ENCODE results near the gene ITGB1.

The ITGB1 gene

GRCh38 chr10:32959006-32959920 is 1.2 kb upstream of the ITGB1 start:
- peak overlapping the region; percentile 98 for H3K27ac ChIP-seq
- no peak for DNase-seq

GRCh38 chr10:32957341-32958084 is 517 bp downstream of the ITGB1 start:
- DNase-seq = peak; percentile 25
- H3K4me3 ChIP-seq (ENCODE audit: low read depth, low read length) = peak overlapping the region; percentile 75
- H3K9me3 ChIP-seq (ENCODE audit: severe bottlenecking) = no peaks in the 10 kb centered on the region
- no peaks in the 10 kb centered on the region for H3K27me3 ChIP-seq (ENCODE audit: insufficient read depth, low read depth, severe bottlenecking)
- H3K27ac ChIP-seq = peak overlapping the region; percentile 98
- TF ChIP-seq CTCF (IDR thresholded peaks at IDR 0.05; ENCODE audit: low read depth, low read length) = no peak
- H3K36me3 ChIP-seq = peaks cover 3% of the 10 kb centered on the region

More at GRCh38 chr10:32959006-32959920, 1.2 kb upstream of the ITGB1 start:
- peaks cover 3% of the 10 kb centered on the region for H3K36me3 ChIP-seq
- H3K27me3 ChIP-seq (ENCODE audit: insufficient read depth, low read depth, severe bottlenecking) = no peaks in the 10 kb centered on the region
- H3K4me3 ChIP-seq (ENCODE audit: low read depth, low read length) = peak overlapping the region; percentile 96
- TF ChIP-seq CTCF (IDR thresholded peaks at IDR 0.05; ENCODE audit: low read depth, low read length) = no peak
- H3K9me3 ChIP-seq (ENCODE audit: severe bottlenecking) = no peaks in the 10 kb centered on the region

- peak overlapping the region; percentile 75 for H3K4me3 ChIP-seq (ENCODE audit: low read depth, low read length)
- H3K36me3 ChIP-seq = peaks cover 3% of the 10 kb centered on the region
- H3K9me3 ChIP-seq (ENCODE audit: severe bottlenecking) = no peaks in the 10 kb centered on the region
- no peak overlapping the region; the same call in 1 of the 2 replicates for H3K27ac ChIP-seq
- DNase-seq = no peak
- H3K27me3 ChIP-seq (ENCODE audit: insufficient read depth, low read depth, severe bottlenecking) = no peaks in the 10 kb centered on the region
- no peak for TF ChIP-seq CTCF (IDR thresholded peaks at IDR 0.05; ENCODE audit: low read depth, low read length)
These were observed 1.4 kb downstream of the ITGB1 start for GRCh38 chr10:32956365-32957197.

- Histone ChIP-seq H3K36me3 (peaks cover 3% of the 10 kb centered on the region), H3K4me3 (ENCODE audit: low read depth, low read length) (no peak overlapping the region), H3K27me3 (ENCODE audit: insufficient read depth, low read depth, severe bottlenecking) (no peaks in the 10 kb centered on the region), H3K9me3 (ENCODE audit: severe bottlenecking) (no peaks in the 10 kb centered on the region), H3K27ac (no peak overlapping the region)
- no peak for TF ChIP-seq CTCF (IDR thresholded peaks at IDR 0.05; ENCODE audit: low read depth, low read length)
- no peak for DNase-seq
These were observed 2.2 kb downstream of the ITGB1 start for GRCh38 chr10:32955790-32956189.

GRCh38 chr10:32955299-32955772 is 2.7 kb downstream of the ITGB1 start:
- Histone ChIP-seq H3K27me3 (ENCODE audit: insufficient read depth, low read depth, severe bottlenecking) (no peaks in the 10 kb centered on the region), H3K27ac (no peak overlapping the region), H3K4me3 (ENCODE audit: low read depth, low read length) (no peak overlapping the region), H3K36me3 (peaks cover 3% of the 10 kb centered on the region), H3K9me3 (ENCODE audit: severe bottlenecking) (no peaks in the 10 kb centered on the region)
- no peak for DNase-seq
- no peak for TF ChIP-seq CTCF (IDR thresholded peaks at IDR 0.05; ENCODE audit: low read depth, low read length)
